Stimulated activated CD8-positive, alpha-beta memory T cell treated with anti-CD3 and anti-CD28 coated beads, Interleukin-7, amount 100 ng/mL, for 24 hours (primary cell): ENCODE measurements around the gene ADARB1.
"Not testable (repeated sequence)": the region's sequence is repeated elsewhere in the genome, so short reads cannot be mapped to it uniquely, and the experiment has no call there.

ENCODE experiments used
- DNase-seq: peaks from one replicate; pipeline ENCODE4 v3.0.0-alpha.2; 2020; ENCODE audit warnings: low read depth

Gene ADARB1

DNA sequence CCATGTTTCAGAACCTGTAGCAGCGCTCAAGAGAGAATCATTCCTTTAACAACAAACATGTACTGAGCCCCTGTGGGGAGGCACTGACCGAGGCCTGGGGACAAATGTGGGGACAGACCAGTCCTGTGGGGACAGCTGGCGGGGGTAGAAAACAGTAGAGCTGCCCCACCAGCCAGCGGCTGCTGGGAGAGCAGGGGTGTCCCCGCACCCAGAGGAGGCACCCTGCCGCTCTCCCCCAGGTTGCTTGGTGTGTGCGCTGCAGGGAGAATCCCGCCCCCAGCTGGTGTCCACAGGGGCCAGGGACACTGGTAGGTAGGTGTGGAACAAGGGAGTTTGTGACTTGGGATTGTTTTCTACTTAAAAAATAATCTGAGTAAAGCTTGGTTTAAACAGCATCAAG, 62.1 kb downstream of the ADARB1 start:
- DNase-seq = no peak

DNA sequence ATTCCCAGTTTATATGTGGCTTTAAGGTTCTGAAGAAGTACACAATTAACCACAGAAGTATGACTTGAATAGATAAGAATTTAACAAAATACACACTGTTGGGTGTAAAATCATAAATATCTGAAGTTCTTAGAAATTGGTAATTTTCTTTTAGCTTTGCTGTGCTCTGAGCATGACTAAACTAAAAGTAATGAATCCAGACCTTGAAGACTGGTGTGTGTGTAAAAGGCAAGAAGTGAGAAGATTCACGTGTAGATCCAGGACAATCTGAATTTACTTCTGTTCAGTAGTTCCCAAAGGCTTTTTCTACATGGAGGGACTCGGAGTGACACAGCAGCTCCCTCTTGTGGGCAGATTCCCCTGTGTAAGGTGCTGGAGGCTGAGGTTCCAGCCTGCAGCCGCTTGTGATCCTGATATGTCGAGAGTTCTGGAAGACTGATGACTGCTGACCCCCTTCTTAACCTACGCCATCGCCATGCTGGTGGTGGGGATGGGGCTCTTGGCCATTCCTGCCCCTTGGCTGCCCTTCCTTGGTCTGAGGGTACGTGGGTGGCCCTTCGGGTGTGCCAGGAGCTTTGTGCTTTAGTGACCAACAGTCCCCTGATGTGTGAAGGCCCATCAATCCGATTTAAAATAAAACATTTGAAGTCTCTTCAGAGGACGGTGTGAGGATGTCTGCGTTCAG, 62.7 kb downstream of the ADARB1 start:
- peak; percentile 53 for DNase-seq

DNA sequence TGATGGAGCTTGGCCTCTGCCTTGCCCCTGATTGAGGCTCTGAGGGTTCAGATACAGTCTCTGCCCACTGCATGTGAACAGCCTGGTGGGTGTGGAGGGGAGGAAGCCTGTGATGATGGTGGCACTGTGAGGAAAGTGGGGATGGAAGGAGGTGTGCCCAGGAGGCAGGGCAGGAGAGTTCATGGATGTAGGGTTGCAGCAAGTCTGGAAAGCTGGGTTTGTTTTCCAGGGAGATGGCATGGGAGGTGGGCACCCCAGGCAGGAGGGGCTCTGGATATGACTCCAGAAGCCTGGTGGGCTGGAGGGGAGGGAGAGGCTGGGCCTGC, 63.2 kb downstream of the ADARB1 start:
- DNase-seq = no peak

DNA sequence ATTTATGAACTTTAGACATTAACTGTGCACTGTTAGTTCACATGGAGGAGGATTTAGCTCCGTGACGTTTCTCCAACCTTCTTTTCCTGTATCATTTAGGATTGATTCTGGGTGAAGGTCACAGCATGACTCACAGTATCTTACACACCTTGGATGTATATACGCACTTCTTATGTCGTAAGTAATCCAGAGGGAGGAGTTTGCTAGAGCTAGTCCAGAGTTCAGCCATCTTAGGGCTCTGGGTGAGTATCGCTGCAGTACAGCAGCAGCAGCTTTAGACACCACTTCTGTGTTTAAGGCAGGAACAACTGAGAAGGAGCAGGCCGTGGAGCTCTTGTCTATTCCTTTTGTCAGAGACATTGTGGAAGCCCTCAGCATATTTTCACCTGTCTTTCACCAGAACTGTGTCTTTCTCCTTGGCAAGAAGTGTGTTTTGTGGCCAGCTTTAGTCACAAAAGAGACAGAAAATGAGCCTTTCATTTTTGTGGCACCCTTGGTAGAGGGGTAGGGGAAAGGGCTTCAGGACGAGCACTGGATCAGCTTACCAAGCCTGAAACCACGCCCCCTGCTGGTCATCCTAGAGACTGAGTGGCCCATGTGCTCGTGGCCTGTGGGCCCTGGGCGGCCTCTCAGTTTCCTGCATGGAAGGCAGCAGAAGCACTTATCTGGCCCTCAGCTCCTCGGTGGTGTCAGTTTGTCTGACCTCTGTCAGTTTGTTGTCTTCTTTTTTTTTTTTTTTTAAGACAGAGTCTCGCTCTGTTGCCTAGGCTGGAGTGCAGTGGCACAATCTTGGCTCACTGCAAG, 64.0 kb downstream of the ADARB1 start:
- DNase-seq = peak; percentile 52

DNA sequence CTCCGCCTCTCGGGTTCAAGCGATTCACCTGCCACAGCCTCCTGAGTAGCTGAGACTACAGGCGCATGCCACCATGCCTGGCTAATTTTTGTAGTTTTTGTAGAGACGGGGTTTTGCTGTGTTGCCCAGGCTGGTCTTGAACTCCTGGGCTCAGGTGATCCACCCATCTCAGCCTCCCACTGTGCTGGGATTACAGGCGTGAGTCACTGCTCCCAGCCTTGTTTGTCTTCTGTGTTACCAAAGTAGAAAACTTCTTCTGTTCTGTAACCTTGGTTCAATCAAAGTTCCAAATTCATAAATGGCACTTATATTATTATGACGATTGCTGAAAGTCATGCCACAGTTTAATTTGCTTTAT, 64.6 kb downstream of the ADARB1 start:
- not testable (repeated sequence) for DNase-seq

DNA sequence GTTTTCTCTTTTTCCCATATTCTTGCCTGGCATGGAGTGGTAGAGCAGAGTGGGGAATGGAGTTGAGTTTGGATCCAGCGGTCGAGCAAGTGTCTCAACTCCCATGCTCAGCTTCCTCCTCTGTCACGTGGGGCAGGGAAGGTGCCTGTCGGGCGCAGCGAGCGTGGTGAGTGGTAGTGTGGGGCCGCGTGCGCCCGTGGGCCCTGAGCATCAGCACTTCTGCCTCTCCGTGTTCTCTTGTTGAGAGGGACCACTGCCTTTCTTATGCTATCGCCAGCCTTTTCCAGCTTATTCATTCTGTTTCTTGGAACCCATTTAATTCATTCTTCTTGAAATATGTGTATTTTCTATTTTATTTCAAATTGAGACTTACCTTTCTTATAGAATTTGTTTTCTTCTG, 65.1 kb downstream of the ADARB1 start:
- no peak for DNase-seq

DNA sequence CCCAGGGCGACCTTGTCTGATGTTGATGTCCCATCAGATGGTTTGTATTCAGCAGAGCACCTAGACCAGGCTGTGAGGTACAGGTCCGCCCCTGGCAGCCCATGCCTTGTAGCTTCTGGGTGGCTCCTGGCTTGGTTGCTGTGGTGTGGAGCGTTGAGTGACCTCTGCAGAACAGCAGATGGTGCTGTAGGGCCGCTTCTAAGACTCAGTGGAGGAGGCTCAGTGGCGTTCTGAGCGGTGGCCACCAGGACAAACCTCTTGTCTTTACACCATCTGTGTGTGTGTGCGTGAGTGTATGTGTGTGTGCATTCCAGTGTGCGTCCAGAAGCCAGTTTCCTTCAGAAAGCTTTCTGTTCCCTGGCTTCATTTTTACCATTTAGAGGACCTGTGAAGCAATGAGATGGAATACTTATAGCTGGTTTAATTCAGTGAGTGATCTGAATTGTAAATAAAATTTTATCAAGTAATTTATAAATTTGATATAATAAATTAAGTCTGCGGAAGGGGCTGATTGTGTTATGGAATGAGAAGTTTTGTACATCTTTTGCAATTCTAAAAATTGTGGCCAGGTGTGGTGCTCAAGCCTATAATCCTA, 66.1 kb downstream of the ADARB1 start:
- no peak for DNase-seq

DNA sequence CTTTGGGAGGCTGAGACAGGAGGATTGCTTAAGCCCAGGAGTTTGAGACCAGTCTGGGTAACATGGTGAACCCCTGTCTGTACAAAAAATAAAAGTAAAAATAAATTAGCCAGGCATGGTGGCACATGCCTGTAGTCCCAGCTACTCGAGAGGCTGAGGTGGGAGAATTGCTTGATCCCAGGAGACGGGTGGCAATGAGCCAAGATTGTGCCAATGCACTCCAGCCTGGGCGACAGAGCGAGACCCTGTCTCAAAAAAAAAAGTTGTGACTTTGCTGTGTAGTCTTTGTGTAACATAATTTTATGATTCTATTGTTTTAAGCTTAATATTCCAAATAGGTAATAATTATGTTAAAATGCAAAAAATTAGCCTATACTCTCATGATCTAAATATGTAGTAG, 66.6 kb downstream of the ADARB1 start:
- not testable (repeated sequence) for DNase-seq

DNA sequence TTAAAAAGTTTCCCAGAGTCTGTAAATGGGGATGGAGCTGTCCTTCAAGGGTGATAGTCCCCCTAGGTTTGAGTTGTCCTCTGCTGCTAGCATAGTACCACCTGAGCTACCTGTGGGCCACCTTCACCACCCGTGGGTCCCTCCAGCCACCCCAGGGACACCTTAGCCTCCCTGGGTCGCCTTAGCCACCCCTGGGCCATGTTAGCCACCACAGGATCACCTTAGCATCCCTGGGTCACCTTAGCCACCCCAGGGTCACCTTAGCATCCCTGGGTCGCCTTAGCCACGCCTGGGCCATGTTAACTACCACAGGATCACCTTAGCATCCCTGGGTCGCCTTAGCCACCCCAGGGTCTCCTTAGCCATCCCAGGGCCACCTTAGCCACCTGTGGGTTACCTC, 67.1 kb downstream of the ADARB1 start:
- no peak for DNase-seq

DNA sequence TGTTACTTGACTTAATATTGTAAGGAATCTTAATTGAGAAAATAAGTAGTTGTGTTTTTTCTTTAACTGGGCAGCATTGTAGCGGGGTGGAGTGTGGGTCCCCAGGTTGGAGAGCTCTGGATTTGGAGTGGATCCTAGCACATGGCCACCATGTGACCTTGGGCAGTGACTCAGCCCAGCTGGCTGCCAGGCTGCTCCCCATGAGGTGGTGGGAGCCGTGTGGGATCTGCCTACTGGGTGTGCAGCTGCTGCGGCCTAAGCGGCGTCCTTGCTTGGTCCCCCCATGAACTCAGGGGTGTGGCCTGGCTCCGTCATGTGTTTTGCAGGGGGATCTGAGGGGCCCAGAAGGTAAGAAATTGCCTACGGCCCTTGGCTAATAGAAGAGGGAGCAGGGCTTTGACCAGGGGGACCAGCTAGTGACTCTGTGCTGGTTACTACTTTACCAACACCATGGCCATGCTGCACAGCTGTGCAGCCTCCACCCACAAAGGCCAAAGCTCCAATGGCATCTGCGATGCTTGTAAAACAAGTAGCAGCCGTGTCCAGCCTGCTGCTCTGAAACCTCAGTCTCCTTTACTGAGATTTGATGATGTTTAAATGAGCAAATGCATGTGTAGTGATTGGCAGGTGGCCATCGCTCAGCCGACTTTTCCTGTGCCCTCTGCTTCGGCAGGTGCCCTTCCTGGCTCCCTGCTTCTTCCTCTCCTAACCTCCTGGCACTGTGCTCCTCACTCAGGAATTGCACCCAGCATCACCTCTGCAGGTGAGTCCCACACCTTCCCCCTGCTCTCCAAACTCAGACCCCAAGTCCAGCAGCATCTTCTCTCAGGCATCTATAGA, 68.3 kb downstream of the ADARB1 start:
- no peak for DNase-seq

DNA sequence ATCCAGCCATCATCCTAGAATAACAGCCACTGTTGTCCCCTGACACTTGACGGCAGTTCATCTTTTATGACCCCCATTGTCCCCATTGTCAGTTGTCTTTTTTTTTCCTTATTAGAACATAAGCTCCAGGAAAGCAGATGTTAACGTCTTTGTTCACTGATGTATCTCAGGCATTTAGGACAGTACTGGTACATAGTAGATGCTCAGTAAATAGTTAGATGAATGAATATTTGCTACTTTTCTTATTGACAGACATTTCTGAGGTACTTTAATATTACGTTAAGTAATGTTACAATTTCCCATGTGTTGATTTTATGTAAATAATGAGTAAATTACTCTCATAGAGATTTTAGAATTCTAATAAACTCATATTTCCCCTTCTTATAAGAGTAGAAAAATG, 69.5 kb downstream of the ADARB1 start:
- no peak for DNase-seq

DNA sequence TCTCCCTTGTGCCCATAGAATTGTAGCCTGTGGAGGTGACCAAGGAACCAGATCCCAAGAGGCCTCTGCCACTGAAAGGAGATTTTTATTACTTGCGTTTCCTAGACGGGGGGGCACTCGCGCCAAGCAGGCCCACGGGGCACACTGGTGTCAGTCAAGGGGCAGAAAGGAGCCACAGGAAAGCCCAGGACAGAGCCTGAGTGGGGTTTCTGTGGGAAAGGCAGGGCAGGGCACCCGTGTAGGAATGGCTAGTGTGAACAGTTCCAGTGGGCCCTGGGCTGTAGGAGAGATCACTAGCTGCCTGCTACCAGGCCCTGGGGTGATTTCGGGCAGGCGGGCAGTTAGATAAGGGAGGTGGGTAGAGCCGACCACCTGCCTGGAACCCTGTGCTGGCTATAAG, 70.8 kb downstream of the ADARB1 start:
- no peak for DNase-seq

DNA sequence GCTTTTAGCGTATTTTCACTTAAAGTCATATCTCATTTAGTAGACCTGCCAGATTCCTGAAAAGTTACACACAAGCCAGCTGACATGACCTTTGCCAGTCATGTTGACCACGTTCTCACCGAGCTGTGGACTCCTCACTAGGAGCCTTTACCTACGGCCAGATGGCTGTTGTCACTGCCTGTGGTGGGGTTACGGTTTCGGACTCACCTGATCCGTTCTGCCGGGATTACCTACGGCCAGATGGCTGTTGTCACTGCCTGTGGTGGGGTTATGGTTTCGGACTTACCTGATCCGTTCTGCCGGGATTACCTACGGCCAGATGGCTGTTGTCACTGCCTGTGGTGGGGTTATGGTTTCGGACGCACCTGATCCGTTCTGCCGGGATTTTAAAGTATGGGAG, 71.5 kb downstream of the ADARB1 start:
- not testable (repeated sequence) for DNase-seq

DNA sequence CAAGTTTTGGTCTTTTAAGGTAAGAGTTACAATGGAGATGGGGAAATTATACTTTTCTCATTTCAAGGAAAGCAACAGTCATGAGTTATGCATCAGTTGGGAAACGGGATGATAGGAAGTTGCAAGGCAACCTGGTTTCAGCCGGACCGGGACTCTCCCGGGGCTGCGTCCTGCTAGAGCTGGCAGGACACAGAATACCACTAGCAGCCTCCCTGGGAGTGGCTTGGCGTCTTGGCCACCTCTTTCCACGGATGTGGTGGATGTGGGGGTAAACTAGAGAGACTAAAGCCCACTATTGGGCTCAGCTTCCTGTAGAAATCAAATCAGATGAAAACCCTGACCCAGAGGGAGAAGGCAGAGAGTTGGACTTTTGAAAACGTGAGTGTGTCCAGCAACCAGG, 71.9 kb downstream of the ADARB1 start:
- DNase-seq = no peak

DNA sequence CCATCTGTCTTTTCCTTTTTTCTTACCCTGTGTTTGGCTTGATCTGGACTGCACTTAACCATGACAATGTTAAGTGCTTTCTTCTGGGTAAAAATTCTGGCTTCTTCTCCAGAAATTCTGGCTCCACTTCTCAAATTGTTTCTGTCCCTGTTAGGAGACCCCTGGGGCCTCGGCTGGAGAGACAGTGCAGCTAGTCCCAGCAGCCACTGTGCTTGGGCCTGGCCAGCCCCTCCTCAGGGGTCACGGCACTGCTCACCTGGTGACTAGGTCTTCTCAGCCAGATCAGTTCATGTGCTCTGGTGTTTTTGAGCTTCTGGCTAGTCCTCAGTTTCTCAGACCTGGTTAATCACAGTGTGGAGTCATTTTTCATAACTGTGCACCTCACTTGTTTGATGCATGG, 72.4 kb downstream of the ADARB1 start:
- no peak for DNase-seq

DNA sequence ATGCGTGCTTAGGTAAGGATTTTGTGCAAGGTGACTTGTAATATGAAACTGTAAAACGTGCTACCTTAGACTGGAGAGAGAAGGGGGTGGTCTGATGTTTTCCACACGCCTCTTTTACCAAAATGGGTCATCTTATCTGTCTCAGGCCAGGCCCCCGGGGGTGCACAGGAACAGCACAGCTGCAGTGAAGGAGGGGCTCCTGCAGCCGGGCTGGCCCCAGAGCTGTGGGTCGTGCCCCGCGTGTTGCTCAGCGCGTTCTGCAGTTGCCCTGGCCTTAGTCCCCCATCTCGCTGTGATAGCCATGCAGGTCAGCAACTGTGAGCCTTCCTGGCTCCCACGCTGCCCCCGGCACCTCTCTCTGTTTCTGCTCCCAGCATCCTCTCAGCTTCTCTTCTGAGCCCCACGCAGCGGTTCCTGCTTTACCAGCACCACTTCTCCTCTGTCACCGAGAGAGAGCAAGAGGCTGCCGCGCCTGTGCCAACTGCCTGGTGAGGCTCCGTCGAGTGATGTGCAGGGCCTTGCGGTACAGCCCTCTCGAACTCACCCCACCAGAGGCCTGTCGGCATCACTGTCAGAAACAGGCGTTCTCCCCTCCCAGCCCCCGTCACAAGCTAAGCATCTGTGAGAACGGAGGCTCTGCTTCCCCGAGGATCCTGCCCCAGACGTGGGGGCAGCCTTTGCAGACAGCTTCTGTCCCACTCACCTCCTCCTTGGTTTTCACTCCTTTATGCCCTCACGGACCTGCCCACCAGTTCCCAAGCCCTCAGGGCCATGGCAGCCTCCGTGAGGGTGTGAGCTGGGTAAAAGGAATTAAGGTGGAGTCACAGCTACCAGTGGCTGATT, 73.3 kb downstream of the ADARB1 start:
- no peak for DNase-seq

DNA sequence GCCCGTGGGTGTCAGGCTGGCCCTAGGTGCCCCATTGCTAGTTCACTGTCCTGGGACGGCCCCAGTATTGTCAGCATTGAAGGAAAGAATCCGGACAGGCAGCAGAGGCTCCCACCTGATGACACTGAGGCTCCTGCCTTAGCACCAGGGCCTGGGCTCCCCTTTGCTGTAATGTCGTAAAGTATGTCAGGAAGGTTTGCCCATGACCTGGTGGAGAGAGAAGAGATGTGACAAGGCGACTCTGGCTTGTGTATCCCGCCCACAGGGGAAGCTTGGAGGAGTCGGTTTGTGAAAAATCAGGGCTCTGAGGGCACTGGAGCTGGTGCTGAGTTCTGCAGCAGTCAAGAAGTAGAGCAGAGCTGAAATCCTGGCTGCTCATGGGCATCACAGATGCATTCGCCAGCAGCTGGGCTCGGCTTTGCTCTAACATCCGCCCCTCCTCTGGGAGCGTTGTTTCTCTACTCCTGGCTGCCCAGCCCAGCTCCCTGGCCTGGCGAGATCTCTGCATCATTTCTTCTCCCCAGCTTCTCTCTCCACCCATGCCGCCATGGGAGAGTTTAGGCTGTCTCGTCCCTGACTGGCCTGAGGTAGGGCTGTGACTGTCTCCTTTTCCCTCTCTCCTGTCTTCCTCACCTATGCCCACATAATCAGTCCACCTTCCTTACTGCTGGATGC, 74.1 kb downstream of the ADARB1 start:
- no peak for DNase-seq

DNA sequence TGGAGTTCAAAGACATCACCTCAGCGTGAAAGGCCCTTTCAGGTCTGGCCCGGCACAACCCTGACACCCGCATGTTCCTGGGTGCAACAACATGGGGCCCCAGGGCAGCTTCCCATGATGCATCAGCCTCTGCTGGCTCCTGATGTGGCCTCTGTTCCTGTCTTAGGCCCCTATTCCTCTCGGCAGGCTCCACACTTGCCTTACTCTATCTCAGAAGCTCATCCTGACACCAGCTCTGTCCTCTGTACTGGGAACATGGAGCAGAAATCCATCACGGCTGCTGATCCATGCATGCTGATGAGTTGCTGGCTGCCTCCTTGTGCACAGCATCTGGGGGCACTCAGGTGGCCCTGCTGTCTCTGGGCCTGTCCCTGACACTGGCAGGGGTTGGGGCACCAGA, 74.6 kb downstream of the ADARB1 start:
- no peak for DNase-seq

DNA sequence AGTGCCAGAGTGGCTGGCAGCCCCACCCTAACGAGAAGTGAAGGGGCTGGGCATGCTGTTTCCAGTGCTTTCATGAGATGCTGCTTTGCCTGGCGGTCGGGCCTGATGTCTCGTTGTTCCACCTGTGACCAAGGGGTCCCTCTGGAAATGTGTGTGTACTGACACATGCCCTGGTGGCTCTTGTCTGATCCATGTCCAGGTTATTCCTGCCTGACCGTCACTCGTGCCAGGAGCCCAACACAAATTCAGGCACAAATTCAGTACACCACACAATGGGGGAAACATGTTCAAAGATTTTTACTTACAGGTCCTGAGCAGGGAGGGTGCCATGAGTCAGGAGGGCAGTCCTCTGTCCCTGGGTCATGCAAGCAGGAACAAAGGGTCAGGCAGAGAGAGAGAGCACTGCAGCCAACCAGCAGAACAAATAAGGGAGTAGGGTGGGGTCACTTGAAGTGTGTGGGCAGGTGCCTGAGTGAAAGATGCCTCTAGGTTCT, 76.3 kb downstream of the ADARB1 start:
- no peak for DNase-seq

DNA sequence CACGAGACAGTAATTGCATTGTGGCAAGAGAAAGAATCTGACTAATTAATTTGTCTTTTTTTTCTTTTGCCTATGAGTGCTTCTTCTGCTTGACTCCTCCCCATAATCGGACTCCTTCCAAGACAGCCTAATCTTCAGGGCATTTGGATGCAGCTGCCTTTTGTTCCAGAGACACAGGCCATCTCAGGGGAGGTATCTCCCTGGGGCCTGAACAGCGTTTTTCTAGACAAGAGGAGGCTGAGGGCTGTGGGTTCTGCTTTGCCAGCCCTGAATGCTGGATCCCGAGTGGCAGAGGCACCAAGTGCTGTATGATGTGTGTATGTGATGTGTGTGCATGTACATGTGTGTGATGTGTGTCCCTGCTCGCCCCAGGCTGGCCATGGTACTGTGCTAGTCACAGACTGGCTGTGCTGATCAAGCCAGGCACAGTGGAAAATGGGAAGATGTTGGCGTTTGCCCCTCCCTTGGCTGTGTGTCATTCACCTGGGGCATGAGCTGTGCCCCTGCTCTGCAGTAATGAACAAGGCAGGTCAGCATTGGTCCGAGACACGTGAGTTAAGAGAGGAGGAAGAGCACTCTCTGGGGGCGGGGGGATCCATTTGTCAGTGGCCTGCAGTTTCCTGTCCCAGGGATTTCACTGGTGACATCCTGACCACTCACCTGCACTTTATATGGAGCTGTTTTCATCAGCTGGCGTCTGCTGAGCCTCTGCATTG, 77.2 kb downstream of the ADARB1 start:
- no peak for DNase-seq
